ENCODE data around the gene GBP4.

DNA sequence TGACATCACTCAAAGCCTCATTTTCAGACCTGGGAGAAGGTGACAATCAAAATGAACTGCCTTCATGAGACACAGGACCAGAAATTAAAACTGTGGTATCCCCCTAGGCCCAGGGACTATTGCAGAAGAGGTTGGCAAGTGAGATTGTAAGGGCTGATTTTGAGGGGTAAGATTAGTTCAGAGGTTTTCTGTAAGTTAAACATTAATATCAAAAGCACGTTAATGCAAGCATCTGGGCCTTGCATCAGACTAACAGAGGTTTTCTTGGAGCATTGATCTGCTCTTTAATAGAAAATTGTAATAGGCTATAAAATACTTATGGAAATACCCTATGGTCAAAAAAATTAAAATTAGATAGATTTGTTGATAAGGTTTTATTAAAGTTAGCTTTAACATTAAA is 14.6 kb upstream of the GBP4 start:
- TF ChIP-seq KAT7 (CRISPR knock-in tag; IDR thresholded peaks at IDR 0.05; ENCODE audit: borderline replicate concordance) (no peak), ESRRA (CRISPR knock-in tag; IDR thresholded peaks at IDR 0.05; ENCODE audit: borderline replicate concordance) (no peak), JUN (CRISPR knock-in tag; IDR thresholded peaks at IDR 0.05) (no peak), CREB1 (CRISPR knock-in tag; IDR thresholded peaks at IDR 0.05) (no peak), TEAD4 (CRISPR knock-in tag; IDR thresholded peaks at IDR 0.05) (no peak), FOXK1 (CRISPR knock-in tag; IDR thresholded peaks at IDR 0.05) (no peak), FOXP1 (CRISPR knock-in tag; IDR thresholded peaks at IDR 0.05; ENCODE audit: borderline replicate concordance) (no peak), RORB (CRISPR knock-in tag; IDR thresholded peaks at IDR 0.05) (no peak), CBFB (CRISPR knock-in tag; IDR thresholded peaks at IDR 0.05; ENCODE audit: low read depth) (no peak)
- TF ChIP-seq, protein P1, sequence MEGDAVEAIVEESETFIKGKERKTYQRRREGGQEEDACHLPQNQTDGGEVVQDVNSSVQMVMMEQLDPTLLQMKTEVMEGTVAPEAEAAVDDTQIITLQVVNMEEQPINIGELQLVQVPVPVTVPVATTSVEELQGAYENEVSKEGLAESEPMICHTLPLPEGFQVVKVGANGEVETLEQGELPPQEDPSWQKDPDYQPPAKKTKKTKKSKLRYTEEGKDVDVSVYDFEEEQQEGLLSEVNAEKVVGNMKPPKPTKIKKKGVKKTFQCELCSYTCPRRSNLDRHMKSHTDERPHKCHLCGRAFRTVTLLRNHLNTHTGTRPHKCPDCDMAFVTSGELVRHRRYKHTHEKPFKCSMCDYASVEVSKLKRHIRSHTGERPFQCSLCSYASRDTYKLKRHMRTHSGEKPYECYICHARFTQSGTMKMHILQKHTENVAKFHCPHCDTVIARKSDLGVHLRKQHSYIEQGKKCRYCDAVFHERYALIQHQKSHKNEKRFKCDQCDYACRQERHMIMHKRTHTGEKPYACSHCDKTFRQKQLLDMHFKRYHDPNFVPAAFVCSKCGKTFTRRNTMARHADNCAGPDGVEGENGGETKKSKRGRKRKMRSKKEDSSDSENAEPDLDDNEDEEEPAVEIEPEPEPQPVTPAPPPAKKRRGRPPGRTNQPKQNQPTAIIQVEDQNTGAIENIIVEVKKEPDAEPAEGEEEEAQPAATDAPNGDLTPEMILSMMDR (IDR thresholded peaks at IDR 0.05), result no peak
- TF ChIP-seq, protein P2, sequence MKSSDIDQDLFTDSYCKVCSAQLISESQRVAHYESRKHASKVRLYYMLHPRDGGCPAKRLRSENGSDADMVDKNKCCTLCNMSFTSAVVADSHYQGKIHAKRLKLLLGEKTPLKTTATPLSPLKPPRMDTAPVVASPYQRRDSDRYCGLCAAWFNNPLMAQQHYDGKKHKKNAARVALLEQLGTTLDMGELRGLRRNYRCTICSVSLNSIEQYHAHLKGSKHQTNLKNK (CRISPR knock-in tag; IDR thresholded peaks at IDR 0.05), result no peak
- TF ChIP-seq, protein P3, sequence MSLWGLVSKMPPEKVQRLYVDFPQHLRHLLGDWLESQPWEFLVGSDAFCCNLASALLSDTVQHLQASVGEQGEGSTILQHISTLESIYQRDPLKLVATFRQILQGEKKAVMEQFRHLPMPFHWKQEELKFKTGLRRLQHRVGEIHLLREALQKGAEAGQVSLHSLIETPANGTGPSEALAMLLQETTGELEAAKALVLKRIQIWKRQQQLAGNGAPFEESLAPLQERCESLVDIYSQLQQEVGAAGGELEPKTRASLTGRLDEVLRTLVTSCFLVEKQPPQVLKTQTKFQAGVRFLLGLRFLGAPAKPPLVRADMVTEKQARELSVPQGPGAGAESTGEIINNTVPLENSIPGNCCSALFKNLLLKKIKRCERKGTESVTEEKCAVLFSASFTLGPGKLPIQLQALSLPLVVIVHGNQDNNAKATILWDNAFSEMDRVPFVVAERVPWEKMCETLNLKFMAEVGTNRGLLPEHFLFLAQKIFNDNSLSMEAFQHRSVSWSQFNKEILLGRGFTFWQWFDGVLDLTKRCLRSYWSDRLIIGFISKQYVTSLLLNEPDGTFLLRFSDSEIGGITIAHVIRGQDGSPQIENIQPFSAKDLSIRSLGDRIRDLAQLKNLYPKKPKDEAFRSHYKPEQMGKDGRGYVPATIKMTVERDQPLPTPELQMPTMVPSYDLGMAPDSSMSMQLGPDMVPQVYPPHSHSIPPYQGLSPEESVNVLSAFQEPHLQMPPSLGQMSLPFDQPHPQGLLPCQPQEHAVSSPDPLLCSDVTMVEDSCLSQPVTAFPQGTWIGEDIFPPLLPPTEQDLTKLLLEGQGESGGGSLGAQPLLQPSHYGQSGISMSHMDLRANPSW (CRISPR knock-in tag; conservative IDR thresholded peaks at IDR 0.05; ENCODE audit: low read depth), result no peak
- TF ChIP-seq, protein P4, sequence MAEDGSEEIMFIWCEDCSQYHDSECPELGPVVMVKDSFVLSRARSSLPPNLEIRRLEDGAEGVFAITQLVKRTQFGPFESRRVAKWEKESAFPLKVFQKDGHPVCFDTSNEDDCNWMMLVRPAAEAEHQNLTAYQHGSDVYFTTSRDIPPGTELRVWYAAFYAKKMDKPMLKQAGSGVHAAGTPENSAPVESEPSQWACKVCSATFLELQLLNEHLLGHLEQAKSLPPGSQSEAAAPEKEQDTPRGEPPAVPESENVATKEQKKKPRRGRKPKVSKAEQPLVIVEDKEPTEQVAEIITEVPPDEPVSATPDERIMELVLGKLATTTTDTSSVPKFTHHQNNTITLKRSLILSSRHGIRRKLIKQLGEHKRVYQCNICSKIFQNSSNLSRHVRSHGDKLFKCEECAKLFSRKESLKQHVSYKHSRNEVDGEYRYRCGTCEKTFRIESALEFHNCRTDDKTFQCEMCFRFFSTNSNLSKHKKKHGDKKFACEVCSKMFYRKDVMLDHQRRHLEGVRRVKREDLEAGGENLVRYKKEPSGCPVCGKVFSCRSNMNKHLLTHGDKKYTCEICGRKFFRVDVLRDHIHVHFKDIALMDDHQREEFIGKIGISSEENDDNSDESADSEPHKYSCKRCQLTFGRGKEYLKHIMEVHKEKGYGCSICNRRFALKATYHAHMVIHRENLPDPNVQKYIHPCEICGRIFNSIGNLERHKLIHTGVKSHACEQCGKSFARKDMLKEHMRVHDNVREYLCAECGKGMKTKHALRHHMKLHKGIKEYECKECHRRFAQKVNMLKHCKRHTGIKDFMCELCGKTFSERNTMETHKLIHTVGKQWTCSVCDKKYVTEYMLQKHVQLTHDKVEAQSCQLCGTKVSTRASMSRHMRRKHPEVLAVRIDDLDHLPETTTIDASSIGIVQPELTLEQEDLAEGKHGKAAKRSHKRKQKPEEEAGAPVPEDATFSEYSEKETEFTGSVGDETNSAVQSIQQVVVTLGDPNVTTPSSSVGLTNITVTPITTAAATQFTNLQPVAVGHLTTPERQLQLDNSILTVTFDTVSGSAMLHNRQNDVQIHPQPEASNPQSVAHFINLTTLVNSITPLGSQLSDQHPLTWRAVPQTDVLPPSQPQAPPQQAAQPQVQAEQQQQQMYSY (CRISPR knock-in tag; IDR thresholded peaks at IDR 0.05), result no peak
- TF ChIP-seq, protein P5, sequence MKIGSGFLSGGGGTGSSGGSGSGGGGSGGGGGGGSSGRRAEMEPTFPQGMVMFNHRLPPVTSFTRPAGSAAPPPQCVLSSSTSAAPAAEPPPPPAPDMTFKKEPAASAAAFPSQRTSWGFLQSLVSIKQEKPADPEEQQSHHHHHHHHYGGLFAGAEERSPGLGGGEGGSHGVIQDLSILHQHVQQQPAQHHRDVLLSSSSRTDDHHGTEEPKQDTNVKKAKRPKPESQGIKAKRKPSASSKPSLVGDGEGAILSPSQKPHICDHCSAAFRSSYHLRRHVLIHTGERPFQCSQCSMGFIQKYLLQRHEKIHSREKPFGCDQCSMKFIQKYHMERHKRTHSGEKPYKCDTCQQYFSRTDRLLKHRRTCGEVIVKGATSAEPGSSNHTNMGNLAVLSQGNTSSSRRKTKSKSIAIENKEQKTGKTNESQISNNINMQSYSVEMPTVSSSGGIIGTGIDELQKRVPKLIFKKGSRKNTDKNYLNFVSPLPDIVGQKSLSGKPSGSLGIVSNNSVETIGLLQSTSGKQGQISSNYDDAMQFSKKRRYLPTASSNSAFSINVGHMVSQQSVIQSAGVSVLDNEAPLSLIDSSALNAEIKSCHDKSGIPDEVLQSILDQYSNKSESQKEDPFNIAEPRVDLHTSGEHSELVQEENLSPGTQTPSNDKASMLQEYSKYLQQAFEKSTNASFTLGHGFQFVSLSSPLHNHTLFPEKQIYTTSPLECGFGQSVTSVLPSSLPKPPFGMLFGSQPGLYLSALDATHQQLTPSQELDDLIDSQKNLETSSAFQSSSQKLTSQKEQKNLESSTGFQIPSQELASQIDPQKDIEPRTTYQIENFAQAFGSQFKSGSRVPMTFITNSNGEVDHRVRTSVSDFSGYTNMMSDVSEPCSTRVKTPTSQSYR (CRISPR knock-in tag; IDR thresholded peaks at IDR 0.05), result no peak
